B cell (primary cell): ENCODE measurements around the gene SEMA6A. TPM values are rescaled to one million over a fixed set of nuclear protein-coding genes. Genes with fewer than 3 reads are reported as not detected.

ENCODE experiments used
- ATAC-seq: fragments of 200-7000 bp; cut with Tn5 transposase; one replicate; pipeline ENCODE4 v1.10.0; 2021; ENCODE audit warnings: low read depth, mild to moderate bottlenecking, moderate number of reproducible peaks, moderate library complexity
- CTCF ChIA-PET: fragments of 350-600 bp; sonication (Branson Sonifier 250); formaldehyde crosslinking; loops from one replicate; lab custom pipeline; 2021; ENCODE audit warnings: antibody characterized with exemption, inconsistent platforms; lab: Charles Lee
- POLR2A ChIA-PET: fragments of 350-600 bp; sonication (Branson Sonifier 250); formaldehyde crosslinking; loops from one replicate; lab custom pipeline; 2021; ENCODE audit warnings: antibody characterized with exemption; lab: Charles Lee
- DNase-seq: peaks from one replicate; pipeline ENCODE4 v3.0.0; 2013
- H2AFZ ChIP-seq: 2 replicates; pipeline ENCODE4 v1.6.1; 2012; ENCODE audit warnings: mild to moderate bottlenecking, low read depth, low read length; ENCODE audit not compliant: insufficient read depth, poor library complexity, severe bottlenecking
- H3K27ac ChIP-seq, 2 donors: 1 replicate in 1 of 2; 2 replicates in 1 of 2; pipeline ENCODE4 v1.5.1; 2012 to 2013; ENCODE audit warnings: low read length in 2 of 2, mild to moderate bottlenecking in 2 of 2, moderate library complexity in 1 of 2
- H3K27me3 ChIP-seq, 4 experiments: fragments of 200-600 bp in 1 of 4; sonication (generic) in 1 of 4; replicated peaks in 1 of 4; 1 replicate in 2 of 4; 2 replicates in 2 of 4; pipeline versions ENCODE4 v1.6.1 to v1.7.0; 2013 to 2016; ENCODE audit warnings: low read length in 3 of 4, mild to moderate bottlenecking in 2 of 4, mixed read lengths in 1 of 4, moderate library complexity in 1 of 4; ENCODE audit not compliant: insufficient read depth in 4 of 4, control insufficient read depth in 3 of 4; ENCODE audit errors: control extremely low read depth in 1 of 4
- H3K36me3 ChIP-seq, 2 experiments: replicated peaks in 1 of 2; 1 replicate in 1 of 2; 2 replicates in 1 of 2; pipeline versions ENCODE4 v1.6.1 to v1.7.1; 2013; ENCODE audit warnings: low read length in 1 of 2; ENCODE audit not compliant: insufficient read depth in 2 of 2, control insufficient read depth in 1 of 2; ENCODE audit errors: control extremely low read depth in 1 of 2, extremely low read depth in 1 of 2
- H3K4me1 ChIP-seq, 2 donors: fragments of 200-600 bp in 1 of 2; sonication (generic) in 1 of 2; 1 replicate in 1 of 2; 2 replicates in 1 of 2; pipeline versions ENCODE4 v1.5.1 to v1.6.1; 2013 to 2017; ENCODE audit warnings: low read length in 2 of 2; ENCODE audit not compliant: control insufficient read depth in 2 of 2, insufficient read depth in 2 of 2
- H3K4me2 ChIP-seq: replicated peaks from 2 replicates; pipeline ENCODE3; 2012; ENCODE audit warnings: mild to moderate bottlenecking, low read depth, low read length; ENCODE audit not compliant: poor library complexity, severe bottlenecking
- H3K4me3 ChIP-seq, 5 experiments: fragments of 200-600 bp in 1 of 5; sonication (generic) in 1 of 5; 1 replicate in 3 of 5; 2 replicates in 2 of 5; pipeline versions ENCODE4 v1.5.1 to v1.7.0; 2011 to 2016; ENCODE audit warnings: low read length in 4 of 5, mild to moderate bottlenecking in 4 of 5, low read depth in 2 of 5, control low read depth in 1 of 5, moderate library complexity in 1 of 5; ENCODE audit not compliant: insufficient read depth in 1 of 5; ENCODE audit errors: control extremely low read depth in 1 of 5, extremely low read depth in 1 of 5
- H3K79me2 ChIP-seq: fragments of 200-600 bp; sonication (generic); one replicate; pipeline ENCODE4 v1.6.0; 2016; ENCODE audit warnings: low read length; ENCODE audit not compliant: control insufficient read depth, insufficient read depth
- H3K9ac ChIP-seq: fragments of 200-600 bp; sonication (generic); 2 replicates; pipeline ENCODE4 v1.6.1; 2017; ENCODE audit warnings: mild to moderate bottlenecking, low read length, moderate library complexity
- H3K9me3 ChIP-seq, 3 donors: one replicate each; pipeline versions ENCODE4 v1.6.1 to v1.7.1; 2013; ENCODE audit warnings: low read length in 2 of 3; ENCODE audit not compliant: control insufficient read depth in 2 of 3, insufficient read depth in 1 of 3; ENCODE audit errors: control extremely low read depth in 1 of 3
- H4K20me1 ChIP-seq: 2 replicates; pipeline ENCODE4 v1.6.0; 2012; ENCODE audit warnings: mild to moderate bottlenecking, low read length; ENCODE audit not compliant: insufficient read depth, control insufficient read depth, poor library complexity, severe bottlenecking
- H3K27ac Mint-ChIP-seq: one replicate; pipeline ENCODE4 v1.8.0; 2021; ENCODE audit warnings: mixed read lengths
- H3K27me3 Mint-ChIP-seq: one replicate; pipeline ENCODE4 v1.8.0; 2021; ENCODE audit warnings: mixed read lengths
- H3K4me1 Mint-ChIP-seq: one replicate; pipeline ENCODE4 v1.8.0; 2021; ENCODE audit warnings: mixed read lengths
- H3K4me3 Mint-ChIP-seq: one replicate; pipeline ENCODE4 v1.8.0; 2021; ENCODE audit warnings: mixed read lengths
- H3K9me3 Mint-ChIP-seq: one replicate; pipeline ENCODE4 v1.8.0; 2022; ENCODE audit warnings: mixed read lengths; ENCODE audit not compliant: insufficient read depth
- EZH2 ChIP-seq: IDR thresholded peaks from 2 replicates; pipeline ENCODE4 v1.6.1; 2012; ENCODE audit warnings: borderline replicate concordance, low read depth, mild to moderate bottlenecking, moderate library complexity, low read length; ENCODE audit not compliant: insufficient read depth, poor library complexity, severe bottlenecking
- WGBS: methylation state at CpG from one replicate; pipeline ENCODE4 v1.1.5; 2013; ENCODE audit warnings: missing lambda C conversion rate; ENCODE audit not compliant: insufficient coverage; 5-methylcytosine and 5-hydroxymethylcytosine counted together
- intact Hi-C: fragments of 100-400 bp; cut with micrococcal nuclease; formaldehyde crosslinking; loops from one replicate; pipeline ENCODE4 v1.10.0; 2022
- polyA plus RNA-seq: library from polyadenylated mRNA; depleted of rRNA; stranded (reverse); fragments of >200 nt; gene quantifications from 2 replicates; pipeline ENCODE4 v1.2.3, GENCODE V29; 2012
- total RNA-seq, 2 donors: library from RNA; stranded (reverse); fragments of 120-200 nt in 1 of 2; gene quantifications; 1 replicate in 1 of 2; 2 replicates in 1 of 2; pipeline versions ENCODE4 v1.2.3 to v1.2.4, GENCODE V29; 2013 to 2022
- TF ChIP-seq, protein P1 (sequence below): fragments of 200-600 bp; IDR thresholded peaks from one replicate; pipeline ENCODE4 v1.8.0; 2022; ENCODE audit warnings: antibody characterized with exemption, mild to moderate bottlenecking

The SEMA6A gene
- total and polyA plus RNA-seq, 2 donors (not counting 1 experiment from before 2014, with no cell fraction given) = 0.44 TPM; not detected in 1

DNA sequence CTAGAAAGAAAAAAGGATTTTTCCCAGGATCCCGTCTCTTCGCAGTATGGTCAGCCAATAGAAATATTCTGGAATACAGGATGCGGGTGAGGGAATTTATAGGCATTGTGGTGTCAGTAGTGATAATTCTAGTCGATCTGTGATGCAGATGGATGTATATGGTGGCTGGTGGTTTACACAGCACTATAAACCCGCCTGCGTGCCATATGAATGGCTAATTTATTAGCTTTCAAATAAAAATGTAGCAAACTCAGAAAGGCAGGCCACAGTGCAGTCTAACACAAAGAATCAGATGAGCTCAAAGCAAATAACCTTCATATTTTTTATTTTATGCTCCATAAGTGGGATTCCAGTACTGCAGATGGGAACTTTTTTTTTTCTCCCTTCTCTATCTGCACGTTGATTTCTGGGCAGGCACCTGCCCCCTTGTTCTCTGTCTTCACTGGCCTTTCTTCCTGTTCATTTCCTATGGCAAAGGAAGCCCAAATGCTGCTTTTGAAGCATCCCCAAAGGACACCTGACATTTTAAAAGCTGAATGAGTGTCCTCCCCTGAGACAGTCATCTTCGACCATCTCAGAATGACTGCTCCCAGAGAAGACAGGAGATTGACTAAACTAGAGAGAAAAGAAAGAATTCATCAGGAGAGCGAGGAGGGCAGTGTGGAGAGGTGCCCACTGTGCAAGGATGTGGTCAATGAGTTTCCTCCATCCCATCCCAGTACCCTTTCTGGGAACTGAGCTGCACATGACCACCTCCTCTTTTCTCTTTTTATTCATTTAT, 52.1 kb downstream of the SEMA6A start:
- H3K27me3 ChIP-seq = no peaks in the 10 kb centered on the region
- no peaks in the 10 kb centered on the region for H4K20me1 ChIP-seq
- ATAC-seq = no peak
- H3K9ac ChIP-seq = no peak overlapping the region
- ChIA-PET CTCF (no interaction called here), POLR2A (no interaction called here)
- no peaks in the 10 kb centered on the region for H3K4me1 Mint-ChIP-seq
- H3K27me3 Mint-ChIP-seq = no peaks in the 10 kb centered on the region
- H2AFZ ChIP-seq = no peak overlapping the region
- H3K4me3 ChIP-seq = no peak overlapping the region
- H3K9me3 ChIP-seq = no peaks in the 10 kb centered on the region
- intact Hi-C loops = no loop called here
- WGBS = 50% methylated on average over 2 of the region's 9 CpGs
- H3K9me3 Mint-ChIP-seq = no peaks in the 10 kb centered on the region
- no peaks in the 10 kb centered on the region for H3K36me3 ChIP-seq
- no peak overlapping the region for H3K4me2 ChIP-seq
- no peak overlapping the region for H3K27ac ChIP-seq
- no peaks in the 10 kb centered on the region for H3K79me2 ChIP-seq
- DNase-seq = no peak
- H3K4me1 ChIP-seq = no peaks in the 10 kb centered on the region
- no peak overlapping the region for H3K27ac Mint-ChIP-seq
- H3K4me3 Mint-ChIP-seq = no peak overlapping the region
- TF ChIP-seq, protein P1, sequence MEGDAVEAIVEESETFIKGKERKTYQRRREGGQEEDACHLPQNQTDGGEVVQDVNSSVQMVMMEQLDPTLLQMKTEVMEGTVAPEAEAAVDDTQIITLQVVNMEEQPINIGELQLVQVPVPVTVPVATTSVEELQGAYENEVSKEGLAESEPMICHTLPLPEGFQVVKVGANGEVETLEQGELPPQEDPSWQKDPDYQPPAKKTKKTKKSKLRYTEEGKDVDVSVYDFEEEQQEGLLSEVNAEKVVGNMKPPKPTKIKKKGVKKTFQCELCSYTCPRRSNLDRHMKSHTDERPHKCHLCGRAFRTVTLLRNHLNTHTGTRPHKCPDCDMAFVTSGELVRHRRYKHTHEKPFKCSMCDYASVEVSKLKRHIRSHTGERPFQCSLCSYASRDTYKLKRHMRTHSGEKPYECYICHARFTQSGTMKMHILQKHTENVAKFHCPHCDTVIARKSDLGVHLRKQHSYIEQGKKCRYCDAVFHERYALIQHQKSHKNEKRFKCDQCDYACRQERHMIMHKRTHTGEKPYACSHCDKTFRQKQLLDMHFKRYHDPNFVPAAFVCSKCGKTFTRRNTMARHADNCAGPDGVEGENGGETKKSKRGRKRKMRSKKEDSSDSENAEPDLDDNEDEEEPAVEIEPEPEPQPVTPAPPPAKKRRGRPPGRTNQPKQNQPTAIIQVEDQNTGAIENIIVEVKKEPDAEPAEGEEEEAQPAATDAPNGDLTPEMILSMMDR = no peak
- no peak for TF ChIP-seq EZH2

DNA sequence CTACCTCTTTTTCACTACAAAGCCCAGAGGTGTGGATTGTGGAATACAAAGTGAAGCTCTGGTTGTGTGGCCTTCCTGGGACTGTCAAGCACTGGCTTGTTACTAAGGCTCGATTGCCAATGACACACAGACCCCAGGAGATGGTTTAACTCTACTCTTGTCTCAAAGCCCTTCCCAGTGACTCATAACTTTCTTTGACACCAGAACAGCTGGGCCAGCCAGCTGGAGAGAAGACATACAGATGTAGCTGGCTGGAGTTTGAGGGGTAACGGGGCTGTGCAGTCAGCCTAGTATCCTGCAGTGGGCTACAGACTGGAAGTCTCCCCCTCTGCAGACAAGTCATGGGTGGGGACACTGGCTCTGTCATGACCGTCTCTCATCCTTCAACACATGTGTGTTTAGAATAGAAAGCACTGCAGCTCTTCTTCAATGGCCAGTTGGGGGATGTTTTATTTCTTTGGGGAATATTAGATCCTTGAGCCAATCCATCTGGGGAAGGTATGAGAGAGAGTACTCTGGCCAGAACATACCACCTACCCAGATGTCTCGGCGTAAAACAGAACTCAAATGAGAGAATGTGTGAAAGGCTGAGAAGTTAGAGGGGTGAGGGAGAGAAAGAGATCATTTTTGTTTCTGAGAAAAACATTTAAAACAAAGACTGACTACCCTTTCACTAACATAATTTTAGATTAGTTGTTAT, 53.3 kb downstream of the SEMA6A start:
- no peaks in the 10 kb centered on the region for H3K36me3 ChIP-seq
- 40% methylated on average over 1 of the region's 5 CpGs for WGBS
- H3K27ac ChIP-seq = no peak overlapping the region
- no peak for TF ChIP-seq EZH2
- TF ChIP-seq, protein P1 = no peak
- H3K4me2 ChIP-seq = no peak overlapping the region
- H3K9me3 Mint-ChIP-seq = no peaks in the 10 kb centered on the region
- H3K27me3 ChIP-seq = no peaks in the 10 kb centered on the region
- no peak overlapping the region for H3K4me3 ChIP-seq
- H3K4me1 Mint-ChIP-seq = no peaks in the 10 kb centered on the region
- no peaks in the 10 kb centered on the region for H3K4me1 ChIP-seq
- DNase-seq (no peak), ATAC-seq (no peak)
- POLR2A ChIA-PET = no interaction called here
- H3K27me3 Mint-ChIP-seq = no peaks in the 10 kb centered on the region
- no peaks in the 10 kb centered on the region for H3K9me3 ChIP-seq
- H3K9ac ChIP-seq = no peak overlapping the region
- CTCF ChIA-PET = no interaction called here
- intact Hi-C loops = no loop called here
- H2AFZ ChIP-seq = no peak overlapping the region
- H3K27ac Mint-ChIP-seq = no peak overlapping the region
- no peaks in the 10 kb centered on the region for H4K20me1 ChIP-seq
- no peak overlapping the region for H3K4me3 Mint-ChIP-seq
- no peaks in the 10 kb centered on the region for H3K79me2 ChIP-seq
